GM19397 (cell line): Measurements from ENCODE around the gene SLC19A2.
"Not testable (repeated sequence)": the region's sequence is repeated elsewhere in the genome, so short reads cannot be mapped to it uniquely, and the experiment has no call there.

Source experiments
- ATAC-seq: cut with Tn5 transposase; IDR thresholded peaks from one replicate; pipeline ENCODE4 v1.9.1; 2021; ENCODE audit warnings: mild to moderate bottlenecking, moderate library complexity; ENCODE audit not compliant: unreplicated experiment

SLC19A2 gene

DNA sequence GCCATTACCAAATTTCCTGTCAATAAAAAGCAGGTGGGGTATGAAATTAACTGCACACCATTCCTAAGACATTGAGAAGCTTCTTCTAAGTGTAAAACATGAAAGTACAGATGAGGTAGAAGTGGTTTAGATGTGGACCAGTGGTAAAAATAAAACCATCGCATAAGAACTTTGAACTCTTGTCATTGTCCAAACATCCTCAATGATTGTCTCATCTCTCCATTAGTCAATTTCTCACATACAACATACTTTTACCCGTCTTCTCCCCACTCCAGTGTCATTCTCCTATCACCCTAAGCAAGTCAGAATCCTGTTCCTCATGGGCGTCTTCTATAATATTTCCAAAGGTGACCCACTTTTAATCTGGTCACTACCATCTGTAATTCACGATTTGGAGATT is 24.3 kb upstream of the SLC19A2 start:
- ATAC-seq, result no peak

DNA sequence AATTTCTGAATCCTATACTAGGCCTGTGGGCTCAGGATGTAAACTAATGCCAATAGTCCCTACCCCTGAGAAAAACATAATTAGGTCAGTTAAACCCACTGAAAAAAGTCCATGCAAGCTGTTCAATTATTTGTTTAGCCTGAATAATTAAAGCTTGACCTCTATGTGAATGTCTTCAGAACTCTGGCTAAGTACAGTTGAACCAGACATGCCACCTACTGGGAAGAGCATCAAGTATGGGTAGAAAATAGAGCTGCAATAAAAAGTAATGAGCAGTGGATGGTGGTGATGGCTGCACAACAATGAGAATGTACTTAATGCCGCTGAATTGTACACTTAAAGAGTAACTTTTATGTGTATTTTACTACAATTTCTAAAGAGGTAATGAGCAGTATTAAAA is 23.6 kb upstream of the SLC19A2 start:
- no peak for ATAC-seq

DNA sequence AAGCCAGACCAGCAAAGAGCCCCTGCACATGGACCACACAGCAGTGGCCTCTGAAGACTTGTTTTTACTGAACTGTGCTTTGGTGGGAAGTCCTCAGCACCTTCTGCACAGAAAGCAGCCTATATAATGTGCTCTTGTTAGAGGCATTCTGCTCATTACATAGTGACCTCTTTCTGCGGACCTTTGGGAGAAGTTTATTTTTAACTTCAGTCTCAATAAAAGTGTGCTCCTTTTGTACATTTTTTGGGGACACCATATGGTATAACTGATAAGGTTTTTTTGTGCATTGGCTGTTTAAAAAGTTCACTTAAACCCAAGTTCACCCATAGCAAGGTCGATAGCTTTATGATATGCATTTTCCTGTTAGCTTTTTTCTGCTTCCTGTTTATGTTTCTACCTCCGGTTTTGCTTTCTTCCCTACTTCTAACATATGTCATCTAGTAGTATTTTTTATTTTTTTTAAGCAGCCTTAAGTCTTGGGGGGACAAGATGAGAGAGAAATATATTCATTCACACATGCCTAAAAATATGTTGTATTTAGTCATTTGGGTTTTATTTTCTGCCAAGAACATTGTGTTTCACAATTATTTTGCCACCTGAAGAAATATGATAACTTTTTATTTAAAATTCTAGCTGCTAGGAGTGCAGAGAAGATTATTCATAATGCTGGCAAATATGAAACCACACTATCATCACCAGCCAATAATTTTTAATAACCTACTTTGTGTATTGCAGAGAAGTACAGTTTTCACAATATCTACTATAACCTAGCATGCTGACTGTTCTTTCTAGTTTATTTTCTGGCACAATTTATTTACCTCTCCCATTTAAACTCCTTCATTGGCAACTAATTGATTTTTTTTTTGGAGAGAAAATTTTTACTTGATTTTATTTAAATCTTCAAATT is 22.9 kb upstream of the SLC19A2 start:
- ATAC-seq, result no peak

DNA sequence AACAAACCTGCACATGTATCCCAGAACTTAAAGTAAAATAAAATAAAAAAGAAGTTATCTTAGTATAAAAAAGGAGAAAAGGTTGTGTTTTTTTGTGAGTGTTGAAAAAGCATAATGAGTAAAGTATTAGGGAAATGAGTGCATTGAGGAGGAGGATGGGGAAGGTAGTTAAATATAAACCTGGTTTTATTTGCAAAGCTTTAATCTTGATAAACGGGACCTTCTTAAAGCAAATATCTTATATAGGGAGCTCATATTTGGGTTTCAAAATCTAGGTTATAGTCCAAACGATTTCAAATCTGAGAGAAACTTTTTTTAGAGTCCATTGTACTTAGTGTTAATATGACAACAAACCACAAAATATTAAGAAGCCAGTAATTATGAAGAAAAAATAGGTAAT is 21.7 kb upstream of the SLC19A2 start:
- no peak for ATAC-seq

DNA sequence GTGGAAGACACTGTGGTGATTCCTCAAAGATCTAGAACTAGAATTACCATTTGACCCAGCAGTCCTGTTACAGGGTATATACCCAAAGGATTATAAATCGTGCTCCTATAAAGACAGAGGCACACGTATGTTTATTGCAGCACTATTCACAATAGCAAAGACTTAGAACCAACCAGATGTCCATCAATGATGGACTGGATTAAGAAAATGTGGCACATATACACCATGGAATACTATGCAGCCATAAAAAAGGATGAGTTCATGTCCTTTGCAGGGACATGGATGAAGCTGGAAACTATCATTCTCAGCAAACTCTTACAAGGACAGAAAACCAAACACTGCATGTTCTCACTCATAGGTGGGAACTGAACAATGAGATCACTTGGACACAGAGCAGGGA is 17.9 kb upstream of the SLC19A2 start:
- ATAC-seq, result not testable (repeated sequence)

DNA sequence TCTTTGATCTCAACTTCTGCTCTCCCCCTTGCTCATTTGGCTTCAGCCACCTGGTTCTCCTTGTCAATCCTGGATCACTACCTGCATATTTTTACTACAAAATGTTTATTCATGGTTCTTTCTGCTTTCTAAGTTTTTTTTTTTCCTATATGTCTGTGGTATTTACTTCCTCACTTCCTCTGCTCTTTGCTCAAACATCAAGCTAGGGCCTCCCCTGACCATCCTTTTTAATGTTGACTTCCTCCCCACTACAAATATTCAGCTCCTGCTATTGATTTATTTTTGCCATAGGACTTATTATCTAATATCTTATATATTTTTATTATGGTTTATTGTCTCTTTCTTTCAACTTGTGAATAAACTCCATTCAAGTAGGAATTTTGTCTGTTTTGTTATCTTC is 14.1 kb upstream of the SLC19A2 start:
- ATAC-seq, result no peak

DNA sequence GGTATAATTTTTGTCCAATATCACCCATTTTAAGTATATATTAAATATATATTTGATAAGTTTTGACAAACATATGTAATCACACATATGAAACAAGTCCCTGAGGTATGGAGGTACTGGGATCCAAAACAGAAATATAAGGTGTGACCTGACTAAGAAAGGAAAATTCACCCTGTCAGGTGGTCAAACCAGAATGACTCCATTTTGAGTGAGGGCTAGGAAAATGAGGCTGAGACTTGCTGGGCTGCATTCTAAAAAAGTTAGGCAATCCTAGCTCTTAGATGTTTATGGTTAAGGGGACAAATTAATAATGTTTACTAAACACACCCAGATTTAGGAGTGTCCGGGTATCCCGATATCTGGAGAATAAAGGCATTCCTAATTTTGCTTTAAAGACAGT is 11.6 kb upstream of the SLC19A2 start:
- no peak for ATAC-seq

DNA sequence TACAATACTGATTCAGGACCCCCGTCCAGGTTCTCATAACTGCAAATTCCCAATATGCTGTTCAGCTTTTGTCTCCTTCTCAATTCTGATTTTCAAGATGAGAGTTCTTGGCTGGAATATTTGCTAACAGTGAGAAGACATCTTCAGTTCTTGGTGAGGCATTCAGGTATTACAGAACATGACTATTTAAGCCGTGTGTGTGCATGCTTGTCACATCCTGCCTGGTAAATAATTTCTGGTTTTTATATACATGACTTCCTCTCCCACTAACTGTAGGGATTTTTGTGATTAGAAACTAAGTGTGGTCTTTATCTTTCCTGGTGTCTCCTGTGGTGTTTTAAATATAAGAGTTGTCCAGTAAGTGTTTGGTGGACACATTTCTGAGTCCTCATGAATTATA is 10.2 kb upstream of the SLC19A2 start:
- ATAC-seq, result no peak

DNA sequence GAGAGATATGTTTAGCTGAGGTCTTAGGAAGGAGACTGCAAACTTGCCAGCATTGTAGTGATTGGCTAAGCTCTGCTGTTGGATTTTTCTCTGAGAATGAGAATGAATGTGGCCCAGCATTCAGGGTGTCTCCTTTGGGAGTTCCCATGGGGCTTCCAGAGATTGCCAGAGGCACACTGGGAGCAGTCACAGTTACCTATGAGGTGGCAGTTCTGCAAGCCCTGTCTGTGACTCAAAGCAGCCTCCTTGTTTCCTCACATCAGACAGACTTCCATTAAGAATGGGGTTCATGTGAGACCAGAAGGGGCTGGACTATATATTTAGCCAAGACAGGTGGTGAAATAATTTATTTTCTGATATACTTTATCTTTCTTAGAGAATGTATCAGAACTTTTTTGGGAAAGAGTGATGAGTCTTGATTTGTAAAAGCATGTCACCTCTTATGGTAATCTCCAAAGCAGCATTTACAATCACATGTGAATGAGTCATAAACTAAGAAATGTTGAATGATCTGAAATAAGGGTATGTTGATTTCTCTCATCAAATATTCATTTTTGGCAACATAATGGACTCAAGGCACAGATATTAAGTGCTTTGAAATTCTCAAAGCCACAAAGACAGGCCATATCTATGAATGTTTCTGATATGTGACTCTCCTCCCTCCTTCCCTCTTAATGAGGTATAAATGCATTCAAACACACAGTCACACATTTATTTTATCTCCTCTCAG is 9.5 kb upstream of the SLC19A2 start:
- no peak for ATAC-seq

DNA sequence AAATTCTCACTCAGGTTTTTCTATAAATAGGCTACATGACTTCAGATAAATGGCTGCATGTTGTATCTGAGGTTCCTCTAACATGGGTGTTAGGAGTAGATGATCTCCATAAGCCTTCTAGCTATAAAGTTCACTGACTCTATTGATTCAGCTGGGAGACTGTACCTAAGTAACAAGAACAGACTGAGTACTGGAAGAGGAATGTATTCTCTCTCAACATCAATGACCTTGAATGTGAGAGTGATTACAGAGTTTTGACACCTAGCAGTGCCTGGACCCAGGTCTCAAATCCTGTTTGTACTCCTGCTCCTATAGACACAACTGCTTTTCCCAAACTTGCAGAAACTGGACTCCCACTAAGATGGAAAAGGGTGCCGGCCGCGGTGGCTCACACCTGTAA is 8.6 kb upstream of the SLC19A2 start:
- ATAC-seq, result no peak

DNA sequence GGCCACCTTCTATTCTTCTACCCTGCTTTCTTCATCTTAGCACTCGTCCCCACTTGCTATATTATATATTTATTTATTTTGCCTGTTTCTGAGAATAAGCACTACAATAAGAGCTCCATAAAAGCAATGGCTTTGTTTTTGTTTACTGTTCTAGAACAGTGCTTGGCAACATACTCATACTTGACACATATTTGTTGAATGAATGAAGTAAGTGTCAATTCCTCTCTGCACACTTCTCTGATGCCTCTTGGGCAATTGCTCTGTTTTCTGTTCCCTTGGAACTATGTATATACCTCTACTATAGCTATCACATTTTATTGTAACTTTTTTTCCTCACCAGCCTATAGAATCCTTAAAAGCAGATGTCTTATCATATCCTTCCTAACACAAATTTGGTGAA is 7.5 kb upstream of the SLC19A2 start:
- ATAC-seq, result no peak

DNA sequence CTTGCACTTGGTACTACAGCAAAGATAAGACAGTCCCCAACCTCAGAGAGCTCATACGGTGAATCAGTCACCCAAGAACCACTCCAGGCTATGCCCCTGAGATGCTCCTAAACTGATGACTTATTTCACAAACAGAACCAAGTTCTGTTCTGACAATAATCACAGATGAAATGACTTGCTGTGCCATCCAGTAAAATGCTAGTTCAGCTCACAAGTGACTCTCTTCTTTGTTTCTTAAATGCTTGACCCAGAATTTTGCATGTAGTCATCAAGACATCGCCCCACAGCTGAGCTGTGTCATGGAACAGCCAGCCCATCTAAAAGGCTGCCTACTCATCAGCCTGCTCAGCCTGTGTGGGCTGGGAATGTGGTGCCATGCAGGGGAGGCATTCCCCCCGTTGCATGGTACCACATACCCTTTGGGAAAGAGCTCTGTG is 6.1 kb upstream of the SLC19A2 start:
- peak; percentile 61 for ATAC-seq

DNA sequence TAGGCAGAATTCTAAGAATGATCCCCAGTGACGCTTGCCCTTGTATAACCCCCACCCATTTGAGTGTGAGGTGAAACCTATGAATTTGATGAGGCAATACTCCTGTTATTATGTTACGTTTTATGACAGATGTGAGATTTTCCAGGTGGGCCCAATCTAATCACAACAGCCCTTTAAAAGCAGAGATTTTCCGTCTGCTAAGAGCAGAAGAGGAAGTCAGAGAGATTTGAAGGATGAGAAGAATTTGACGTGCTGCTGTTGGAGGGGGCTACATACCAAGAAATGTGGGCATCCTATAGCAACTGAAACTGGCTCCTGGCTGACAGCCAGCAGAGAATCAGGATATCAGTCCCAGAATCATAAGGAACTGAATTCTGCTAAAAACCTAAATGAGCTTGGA is 2.4 kb upstream of the SLC19A2 start:
- ATAC-seq, result no peak

DNA sequence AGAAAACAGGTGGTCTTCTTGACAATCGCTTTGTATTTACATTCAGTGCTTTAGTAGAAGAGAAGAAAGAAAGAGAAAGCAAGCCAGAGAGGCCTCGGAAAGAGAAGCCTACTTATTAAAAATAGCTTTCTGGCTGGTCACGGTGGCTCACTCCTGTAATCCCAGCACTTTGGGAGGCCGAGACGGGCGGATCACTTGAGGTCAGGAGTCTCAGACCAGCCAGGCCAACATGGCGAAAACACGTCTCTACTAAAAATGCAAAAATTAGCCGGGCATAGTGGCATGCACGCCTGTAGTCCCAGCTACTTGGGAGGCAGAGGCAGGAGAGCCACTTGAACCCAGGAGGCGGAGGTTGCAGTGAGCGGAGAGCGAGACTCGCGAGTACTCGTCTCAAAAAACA is 1.8 kb upstream of the SLC19A2 start:
- ATAC-seq, result no peak

DNA sequence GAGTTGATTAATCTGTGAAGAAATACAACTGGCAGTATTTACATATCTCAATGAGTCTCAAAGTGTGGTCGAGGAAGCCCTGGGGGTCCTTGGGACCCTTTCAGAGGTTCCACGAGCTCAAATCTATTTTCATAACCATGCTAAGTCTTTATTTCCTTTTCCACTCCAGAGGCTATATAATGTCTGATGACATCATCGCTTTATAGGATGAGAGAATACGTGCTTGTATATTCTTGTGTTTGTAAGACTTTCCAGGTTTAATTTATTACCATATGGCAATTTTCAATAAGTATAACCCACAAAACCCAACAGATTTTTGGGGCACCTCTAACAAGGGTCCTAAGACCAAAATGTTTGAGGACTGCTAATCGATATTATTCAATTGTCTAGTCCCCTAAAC is 1.4 kb upstream of the SLC19A2 start:
- no peak for ATAC-seq

DNA sequence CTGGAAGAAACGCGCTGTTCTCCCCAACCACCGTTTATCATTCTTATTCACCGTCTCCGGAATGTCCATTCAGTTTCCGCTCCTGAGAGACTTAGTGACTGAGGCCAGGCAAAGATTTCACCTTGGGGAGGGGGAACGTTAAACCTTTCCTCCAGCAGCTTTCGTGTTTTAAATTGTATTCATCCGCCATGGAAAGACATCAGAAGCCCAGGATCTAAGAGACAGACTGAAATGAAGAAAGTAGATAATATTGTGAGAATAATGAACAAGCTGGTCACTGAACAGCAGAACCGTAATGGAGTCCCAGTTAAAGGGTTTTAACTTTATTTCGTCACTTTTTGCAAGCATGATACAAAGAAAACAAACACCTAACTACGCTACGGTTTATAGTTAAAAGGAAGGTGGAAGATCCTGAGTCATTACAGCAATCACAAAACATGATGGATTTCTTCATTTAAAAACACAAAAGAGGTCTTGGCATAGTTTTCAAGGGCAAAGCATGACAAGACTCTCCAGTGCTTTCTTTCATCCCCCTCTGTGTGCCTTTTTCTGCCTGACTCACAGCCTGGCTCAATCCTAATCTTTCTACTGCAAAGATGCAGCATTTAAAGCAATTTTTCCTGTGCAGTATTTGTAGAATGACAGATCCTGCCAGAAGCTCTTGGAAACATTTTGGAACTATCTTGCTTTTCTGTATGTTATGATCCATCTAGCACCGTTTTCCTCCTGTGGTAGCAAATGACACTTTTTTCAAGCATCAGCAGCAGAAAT is 722 bp upstream of the SLC19A2 start:
- no peak for ATAC-seq

DNA sequence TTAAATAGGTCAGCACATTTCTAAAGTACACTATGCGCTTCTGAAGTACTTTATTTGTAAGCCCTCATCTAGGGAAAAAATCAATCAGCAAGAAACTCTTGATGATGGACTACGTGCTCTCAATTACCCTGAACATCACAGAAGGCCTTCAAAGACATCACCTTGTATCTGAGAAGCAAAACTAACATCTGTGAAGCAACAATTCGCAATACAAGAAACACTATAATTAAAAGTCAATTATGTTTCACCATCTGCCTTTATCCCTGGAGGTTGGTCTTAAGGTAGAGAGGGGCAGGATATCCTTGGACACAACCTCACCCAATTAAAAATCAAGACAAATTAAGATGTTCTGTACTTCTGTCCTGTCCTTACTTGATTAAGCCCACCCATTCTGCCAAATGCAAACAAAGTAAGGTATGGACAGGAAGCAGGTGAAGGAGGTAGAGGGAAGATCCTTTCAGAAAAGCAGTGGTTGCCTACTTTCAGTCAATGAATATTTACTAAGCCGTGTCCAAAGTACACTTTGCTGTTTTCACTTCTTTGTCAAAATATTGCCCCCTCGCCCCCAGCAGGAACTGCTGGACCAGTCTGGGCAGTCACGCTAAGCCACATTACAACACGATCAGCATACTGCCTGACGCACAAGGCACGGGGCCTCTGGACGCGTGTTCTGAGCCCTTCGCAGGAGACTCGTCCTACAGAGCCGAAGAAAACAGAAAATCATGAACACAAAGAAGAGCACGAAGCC is 887 bp downstream of the SLC19A2 start:
- ATAC-seq, result peak; percentile 10

DNA sequence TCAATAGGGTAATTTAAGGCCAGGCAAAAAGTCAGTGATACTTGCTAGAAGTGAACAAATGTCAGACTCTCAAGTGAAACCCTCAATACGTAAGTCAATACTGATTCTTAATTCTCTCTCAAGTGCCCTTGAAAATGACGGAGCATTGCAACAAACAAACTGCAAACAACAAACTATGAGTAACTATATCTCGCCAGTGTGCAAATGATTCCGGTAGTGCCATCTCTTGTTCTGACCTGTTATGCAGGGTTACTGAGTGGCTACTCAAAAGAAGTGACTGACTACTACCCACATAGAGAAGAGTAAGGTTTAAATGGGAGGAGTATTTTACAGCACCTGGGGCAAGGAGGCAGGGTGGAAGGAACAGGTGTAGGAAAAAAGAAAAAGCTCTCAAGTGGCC is 1.6 kb downstream of the SLC19A2 start:
- ATAC-seq, result no peak

DNA sequence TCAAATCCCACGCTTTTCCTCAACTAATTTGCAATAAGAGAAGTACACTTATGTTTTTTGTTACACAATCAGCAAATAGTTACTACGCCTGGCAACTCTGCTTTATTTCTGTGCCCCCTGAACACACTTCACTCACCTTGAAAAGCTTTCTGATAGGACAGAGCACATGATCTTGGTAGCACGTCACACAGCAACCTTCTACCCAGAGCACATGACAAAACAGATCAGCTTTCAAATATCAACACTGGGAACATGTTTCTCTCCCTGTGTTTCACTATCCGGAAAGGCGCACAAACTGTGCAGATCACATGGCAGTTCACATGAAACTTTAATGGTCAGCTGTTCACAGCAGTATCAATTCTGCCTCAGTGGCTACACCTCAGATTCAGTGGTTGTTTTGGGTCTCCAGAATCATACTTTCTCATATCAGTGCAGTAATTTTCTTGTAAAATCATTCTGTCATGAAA is 2.2 kb downstream of the SLC19A2 start:
- ATAC-seq, result no peak

DNA sequence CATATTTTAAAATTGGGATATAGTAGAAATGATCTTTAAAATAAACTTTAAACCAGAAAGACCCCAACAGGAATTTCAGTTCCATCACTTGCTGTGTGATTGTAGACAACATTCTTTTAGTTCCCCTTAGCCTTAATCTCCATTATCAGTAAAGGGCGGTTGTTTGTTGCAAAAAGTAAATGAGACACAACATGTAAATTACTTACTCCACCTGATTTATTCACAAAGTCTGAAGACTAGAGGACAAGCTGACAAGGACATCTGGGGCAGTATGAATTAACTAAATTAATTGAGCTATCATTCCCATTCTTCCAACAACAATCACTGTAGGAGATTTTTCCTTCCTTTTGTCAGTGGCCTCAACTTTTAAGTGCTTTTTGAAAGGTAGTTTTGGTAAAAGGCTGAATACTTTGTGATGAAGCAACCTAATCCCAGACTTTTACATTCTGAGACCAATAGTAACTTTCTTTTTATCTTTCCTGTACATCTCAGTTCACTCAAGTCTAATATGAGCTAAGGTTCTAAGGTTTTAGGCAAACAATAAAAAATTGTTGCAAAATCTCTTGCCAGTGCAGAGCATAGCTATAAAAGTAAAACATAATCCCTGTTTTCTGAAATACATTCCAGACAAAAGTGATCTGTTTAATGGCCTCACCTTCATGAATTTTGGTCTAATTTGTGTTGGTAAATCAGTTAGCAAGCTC is 6.2 kb downstream of the SLC19A2 start:
- ATAC-seq, result no peak
